Kasumi-1 (cell line): ENCODE measurements around the gene HSPA12B.

Experiments used
- DNase-seq, 2 experiments: peaks; one replicate each; lab custom pipeline; 2025; lab: John Stamatoyannopoulos, UW

Gene HSPA12B

DNA sequence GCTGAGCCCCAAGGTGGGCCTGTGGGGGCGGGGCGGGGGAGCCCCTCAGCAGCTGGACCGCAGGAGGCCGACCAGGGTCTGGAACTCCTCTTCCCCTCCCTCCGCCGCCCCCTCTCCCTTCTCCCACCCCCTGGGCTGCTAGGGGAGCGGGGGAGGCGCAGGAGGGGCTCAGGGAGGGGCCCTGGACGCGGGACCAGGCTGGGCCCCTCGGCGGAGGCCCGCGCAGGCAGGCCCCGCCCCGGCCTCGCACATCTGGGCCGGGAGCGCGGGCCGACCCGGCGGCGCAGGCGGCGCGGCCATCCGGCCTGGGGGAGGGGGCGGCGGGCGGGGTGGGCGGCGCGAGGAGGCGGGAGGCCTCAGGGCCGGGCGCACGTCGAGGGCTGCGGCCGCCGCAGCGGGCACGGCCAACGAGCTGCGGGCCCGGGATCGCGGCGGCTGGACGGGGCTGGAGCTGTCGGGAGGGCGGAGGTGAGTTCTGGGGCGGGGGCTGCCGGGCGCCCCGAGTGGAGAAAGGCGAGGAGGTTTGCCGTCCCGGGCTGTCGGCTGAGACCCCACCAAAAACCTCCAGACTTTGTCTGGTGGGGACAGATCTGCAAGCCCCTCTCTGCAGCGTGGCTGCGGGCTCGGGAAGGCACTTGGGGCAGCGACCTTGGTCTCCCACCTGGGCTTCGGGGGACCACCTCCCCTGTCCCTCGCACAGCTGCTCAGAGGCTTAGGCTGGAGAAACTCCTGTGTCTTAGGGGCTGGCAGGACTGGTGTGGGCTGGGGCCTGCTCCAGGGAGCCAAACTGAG is at the start of gene HSPA12B:
TSS of gene HSPA12B (plus strand) at position 359 of the 792 bp plus-strand sequence. CDS start 5,990 bp downstream, outside the sequence.
- no peak for DNase-seq

GRCh38 chr20:3685341-3685740 is 47.1 kb upstream of the HSPA12B start:
- DNase-seq: no peak

DNA sequence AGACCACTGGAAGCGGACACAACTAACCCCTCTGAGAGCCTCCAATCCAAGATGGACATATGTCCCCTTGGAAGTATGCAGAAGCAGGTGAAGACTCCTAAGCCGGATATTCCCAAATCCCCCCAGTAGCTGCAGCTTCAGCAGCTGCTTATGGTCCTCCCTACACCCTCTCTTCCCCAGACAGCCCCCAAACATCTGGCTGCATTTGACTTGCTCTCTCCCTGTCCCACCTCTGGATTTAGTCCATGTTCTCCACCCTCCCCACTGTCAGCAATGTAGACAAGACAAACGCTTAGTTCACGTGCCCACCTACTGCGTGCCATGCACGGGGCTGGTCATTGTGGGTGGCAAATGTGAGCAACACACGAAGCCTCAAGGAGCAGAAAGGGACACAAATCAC is 46.1 kb upstream of the HSPA12B start:
- no peak for DNase-seq

DNA sequence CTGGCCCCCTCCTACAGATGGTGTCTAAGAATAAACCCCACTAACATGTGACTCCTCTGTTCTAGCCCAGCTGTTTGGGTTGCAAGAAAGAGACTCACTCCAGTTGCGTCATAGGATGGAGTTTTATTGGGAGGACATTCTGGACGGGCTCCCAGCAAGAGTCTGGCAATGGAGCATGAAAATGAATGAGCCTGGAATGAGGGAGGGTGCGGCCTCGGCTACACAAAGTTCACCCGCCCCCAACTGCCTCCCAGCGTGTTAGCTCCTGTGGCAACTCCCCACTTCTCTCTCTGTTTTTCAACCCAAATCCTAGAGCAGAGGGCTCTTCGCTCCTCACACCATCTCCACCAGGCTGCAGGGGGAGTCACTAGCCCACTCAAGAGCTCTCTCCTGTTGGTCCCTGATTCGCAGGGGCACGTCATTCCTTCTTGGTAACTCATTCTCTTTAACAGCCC is 45.6 kb upstream of the HSPA12B start:
- DNase-seq: no peak

DNA sequence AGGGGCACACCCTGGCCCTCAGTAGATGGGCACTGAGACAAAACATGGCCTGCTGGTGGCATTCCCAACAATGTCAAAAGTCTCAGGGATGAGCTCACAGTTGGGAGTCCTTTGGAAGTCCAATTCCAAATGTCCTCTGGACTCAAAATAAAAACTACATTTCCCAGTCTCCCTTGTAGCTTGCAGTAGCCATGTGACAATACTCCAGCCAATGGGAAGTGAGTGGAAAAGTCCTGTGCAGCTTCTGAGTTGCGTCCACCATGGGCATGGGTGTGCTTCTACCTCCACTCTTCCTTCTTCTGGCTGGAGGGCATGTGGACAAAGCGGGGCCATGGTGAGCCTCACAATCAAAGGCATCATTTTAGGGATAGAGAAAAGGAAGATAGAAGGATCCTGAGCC is 44.8 kb upstream of the HSPA12B start:
- no peak for DNase-seq

DNA sequence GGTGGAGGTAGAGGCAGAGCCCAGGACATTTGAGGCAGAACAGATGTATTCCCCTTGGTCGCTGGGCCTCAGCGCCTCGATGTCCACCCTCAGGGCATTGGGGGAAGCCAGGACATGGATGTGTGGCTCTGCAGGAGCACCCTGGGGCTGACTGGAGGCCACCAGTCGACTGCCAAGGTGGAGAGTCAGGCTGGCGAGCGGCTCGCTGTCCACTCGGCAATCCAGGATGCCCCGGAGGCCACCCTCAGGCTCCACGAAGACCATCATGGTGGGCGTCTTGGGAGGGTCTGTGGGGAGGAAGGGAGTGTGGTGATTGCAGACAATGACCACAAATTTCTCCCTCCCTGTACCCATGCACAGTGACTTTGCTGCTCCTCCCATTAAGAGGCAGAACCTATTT is 42.5 kb upstream of the HSPA12B start:
- DNase-seq: no peak

DNA sequence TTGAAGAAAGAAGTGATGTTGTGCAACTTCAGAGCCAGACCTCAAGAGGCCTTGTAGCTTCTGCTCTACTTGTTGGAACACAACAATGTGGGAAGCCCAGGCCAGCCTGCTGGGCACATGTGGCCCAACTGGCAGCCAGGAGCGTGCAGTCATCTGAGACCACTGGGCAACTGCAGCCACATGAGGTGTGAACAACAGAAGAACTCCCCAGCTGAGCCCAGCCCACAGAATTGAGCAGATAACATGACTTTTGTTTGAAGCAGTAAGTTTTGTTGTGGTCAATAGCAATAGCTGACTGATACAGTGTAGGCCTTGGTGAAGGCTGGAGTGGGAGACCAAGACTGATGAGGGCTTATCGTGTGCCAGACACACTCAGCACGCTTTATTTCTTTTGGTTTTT is 42.1 kb upstream of the HSPA12B start:
- DNase-seq: no peak

- DNase-seq: no peak
Measured at GRCh38 chr20:3691306-3691705, 41.2 kb upstream of the HSPA12B start.

DNA sequence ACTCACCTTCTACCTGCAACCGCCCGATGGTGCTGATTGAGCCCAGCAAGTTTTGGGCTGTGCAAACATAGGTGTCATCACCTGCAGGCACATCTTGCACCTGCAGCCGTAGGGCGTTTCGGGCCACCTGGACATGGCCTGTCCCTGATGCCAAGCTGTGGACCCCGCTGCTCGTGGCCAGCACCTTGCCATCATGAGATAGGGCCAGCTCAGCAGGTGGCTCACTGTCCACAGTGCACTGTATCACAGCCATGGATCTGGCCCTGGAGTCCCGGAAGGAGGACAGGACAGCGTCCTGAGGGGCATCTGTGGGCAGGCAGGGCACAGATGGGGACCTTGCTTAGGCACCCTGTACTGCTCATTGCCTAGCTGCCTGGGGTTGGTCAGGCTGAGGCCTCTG is 40.6 kb upstream of the HSPA12B start:
- DNase-seq: no peak

- DNase-seq: no peak
Measured at GRCh38 chr20:3692706-3693294, 39.7 kb upstream of the HSPA12B start.

DNA sequence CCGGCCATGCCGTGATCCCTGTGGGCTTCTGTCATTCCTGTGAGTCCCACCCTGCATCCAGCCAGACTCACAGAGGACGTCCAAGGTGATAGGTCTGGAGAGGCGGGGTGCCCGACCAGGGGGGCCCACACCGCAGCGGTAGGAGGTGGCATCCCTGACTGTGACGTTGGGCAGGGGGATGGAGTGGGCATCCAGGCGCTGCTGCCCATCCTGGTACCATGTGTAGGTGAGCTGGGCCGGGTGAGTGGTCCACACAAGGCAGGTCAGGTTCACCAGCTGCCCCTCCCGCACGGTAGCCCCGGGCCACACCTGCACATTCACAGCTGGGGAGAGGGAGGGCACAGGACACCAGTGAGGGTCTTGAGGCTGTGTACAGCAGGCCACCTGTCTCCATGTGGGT is 39.1 kb upstream of the HSPA12B start:
- DNase-seq: no peak

DNA sequence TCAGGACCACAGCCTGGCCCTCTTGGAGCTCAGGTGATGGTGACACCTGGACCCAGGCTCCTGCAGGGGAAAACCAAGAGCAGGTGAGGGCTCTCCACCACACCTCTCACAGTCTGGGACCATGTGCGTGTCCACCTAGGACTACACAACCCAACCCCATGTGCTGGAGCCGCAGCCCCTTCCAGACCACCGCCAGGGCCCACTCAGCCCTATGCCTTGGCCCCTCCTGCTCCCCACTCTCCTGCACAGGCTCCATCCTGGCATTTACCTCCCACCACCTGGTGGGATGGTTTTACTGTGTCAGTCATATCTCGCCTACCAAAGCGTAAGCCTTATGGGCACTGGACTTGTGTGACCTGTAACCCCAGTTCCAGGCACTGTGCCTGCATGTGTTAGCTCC is 37.6 kb upstream of the HSPA12B start:
- DNase-seq: no peak

DNA sequence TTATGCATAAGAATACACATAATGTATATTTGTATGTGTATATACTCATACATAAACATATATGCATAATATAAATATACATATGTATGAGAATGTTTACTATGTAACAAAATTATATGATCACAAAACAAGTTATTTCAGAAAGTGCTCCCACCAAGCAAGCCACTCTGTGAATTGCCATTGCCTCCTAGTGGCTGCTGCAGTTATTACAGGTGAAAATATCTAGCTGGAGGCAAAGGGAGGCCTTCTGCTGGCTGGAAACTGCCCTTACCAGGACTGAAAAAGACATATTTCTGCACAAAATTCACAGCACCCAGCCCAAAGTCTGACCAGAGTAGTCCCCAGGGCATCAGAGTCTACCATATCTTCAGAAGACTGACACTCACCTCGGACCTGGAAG is 36.3 kb upstream of the HSPA12B start:
- peak; percentile 18 to 30 for DNase-seq

- DNase-seq: no peak
Measured at GRCh38 chr20:3696745-3697587, 35.5 kb upstream of the HSPA12B start.

DNA sequence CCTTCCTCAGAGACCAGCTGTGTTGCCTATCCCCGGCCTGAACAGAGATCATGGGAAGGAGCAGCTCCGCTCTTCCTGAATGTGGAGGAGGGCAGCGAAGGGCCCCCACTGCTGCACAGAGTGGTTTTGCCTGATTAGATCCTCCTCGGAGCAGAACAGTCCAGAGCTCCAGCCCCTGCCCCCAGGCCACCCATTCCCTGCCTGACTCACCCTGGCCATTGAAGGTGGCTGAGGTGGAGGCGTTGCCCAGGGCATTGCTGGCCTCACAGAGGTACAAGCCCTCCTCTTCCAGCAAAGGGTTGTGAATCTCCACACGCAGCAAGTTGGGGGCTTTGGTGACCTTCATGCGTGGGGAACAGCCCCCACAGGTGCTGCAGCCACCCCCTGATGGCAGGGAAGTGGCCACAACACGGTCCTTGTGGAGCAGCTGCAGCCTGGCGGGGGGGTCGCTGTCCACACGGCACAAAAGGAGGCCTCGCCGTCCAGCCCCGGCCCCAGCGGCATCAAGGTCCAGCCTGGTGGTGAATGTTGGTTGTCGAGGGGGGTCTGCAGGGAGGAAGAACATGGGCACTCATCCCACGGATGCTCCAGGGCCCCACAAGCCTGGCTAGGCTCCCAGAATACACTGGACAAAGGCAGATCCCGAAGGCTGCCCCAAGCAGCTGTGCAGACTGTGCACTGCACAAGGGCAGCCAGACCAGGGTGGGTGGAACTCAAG is 34.7 kb upstream of the HSPA12B start:
- no peak for DNase-seq

DNA sequence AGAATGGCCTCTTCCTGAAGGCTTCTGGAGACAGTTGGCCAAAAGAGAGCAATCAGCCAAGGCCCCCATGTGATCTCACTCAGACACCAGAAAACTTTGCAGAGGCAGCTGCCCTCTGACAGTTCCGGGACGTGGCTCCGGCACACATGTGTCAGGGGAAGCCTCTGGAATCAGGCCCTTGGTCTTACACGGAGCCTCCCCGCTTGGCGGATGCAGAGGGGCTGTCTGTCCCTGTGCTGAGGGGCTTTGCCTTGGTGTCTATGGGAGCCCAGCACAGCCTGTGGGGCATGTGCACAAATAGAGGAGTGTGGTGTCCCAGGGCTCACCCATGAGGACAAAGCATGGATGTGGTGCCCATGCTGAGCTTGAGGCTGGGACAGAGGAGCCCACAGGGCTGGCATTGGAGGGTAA is 33.9 kb upstream of the HSPA12B start:
- DNase-seq: no peak

- no peak for DNase-seq
Measured at GRCh38 chr20:3699037-3699436, 33.4 kb upstream of the HSPA12B start.

DNA sequence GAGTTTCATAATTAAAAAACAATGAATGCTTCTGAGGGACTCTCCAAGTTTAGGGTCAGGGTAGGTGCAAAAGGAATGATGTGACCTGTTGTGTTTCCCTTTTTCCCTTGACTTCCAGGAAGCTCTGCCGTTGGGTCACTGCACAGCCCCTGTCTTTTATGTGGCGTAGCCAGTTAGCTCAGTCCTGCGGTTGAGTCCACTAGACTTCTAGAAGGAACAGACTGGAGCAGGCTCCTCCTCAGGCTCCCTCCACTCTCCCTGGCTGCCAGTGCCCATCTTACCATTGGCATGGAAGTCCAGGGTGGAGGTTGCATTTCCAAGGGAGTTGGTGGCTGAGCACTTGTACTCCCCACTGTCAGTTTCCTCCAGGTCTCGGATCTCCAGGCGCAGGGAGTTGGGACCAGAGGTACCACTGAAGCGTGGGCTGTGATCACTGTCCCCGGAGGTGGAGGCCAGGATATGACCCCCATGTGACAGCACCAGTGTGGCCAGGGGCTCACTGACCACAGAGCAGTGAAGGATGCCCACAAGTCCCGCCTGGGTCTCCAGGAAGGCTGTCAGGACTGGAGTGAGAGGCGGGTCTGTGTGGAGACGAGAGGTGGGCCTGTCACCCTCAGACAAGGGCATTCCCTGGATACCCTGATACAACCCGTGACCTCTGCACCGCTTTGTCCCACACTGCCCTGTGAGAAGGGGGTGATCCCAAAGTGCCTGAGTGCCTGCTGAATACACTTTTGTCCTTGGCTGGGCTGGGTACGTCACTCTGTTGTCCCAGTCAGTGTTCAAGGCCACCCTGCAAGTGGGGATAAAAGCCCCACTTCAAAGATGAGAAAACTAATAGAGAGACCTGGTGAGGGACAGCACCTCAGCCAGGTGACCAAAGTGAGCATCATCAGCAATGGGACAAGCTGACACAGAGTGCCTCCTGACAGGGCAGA is 31.2 kb upstream of the HSPA12B start:
- DNase-seq: no peak

GRCh38 chr20:3702611-3703391 is 29.7 kb upstream of the HSPA12B start:
- no peak for DNase-seq

GRCh38 chr20:3704087-3704486 is 28.4 kb upstream of the HSPA12B start:
- DNase-seq: no peak
